HL-60 (cell line): ENCODE data around the gene ASB5.

ENCODE experiments used
- GABPA ChIP-seq: IDR thresholded peaks from 2 replicates; pipeline ENCODE4 v1.6.1; 2012; ENCODE audit warnings: low read depth
- POLR2AphosphoS5 ChIP-seq: IDR thresholded peaks from 2 replicates; pipeline ENCODE4 v1.6.1; 2012; ENCODE audit warnings: low read depth
- SPI1 ChIP-seq: IDR thresholded peaks from 2 replicates; pipeline ENCODE4 v1.6.1; 2012; ENCODE audit warnings: low read depth, mild to moderate bottlenecking, borderline replicate concordance
- TF ChIP-seq, protein P1 (sequence below): IDR thresholded peaks from one replicate; pipeline ENCODE4 v1.5.1; 2011; ENCODE audit warnings: low read length, control low read depth, inconsistent platforms; ENCODE audit not compliant: insufficient read depth
- TF ChIP-seq, protein P2 (sequence below): IDR thresholded peaks from 2 replicates; pipeline ENCODE4 v1.6.1; 2012; ENCODE audit warnings: low read depth; ENCODE audit not compliant: insufficient replicate concordance

DNA sequence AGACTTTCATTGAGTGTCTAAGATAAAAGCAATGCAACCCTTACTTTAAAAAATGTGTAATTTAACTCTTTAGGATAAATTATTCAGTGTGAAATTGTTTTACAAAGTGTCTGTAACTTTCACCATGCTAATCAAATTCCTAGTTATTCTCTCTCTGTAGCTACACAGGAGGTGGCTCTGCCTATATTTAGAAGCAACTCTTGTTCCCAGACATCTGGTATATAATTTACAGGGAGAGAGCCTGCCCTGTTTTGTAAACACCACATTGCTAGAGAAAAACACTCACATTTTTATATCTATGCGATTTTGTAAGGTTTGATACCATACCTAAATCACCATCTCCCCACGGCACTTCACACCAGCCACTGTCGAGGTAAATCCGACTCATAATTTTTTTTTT lies 38.2 kb downstream of the ASB5 start:
- TF ChIP-seq, protein P1, sequence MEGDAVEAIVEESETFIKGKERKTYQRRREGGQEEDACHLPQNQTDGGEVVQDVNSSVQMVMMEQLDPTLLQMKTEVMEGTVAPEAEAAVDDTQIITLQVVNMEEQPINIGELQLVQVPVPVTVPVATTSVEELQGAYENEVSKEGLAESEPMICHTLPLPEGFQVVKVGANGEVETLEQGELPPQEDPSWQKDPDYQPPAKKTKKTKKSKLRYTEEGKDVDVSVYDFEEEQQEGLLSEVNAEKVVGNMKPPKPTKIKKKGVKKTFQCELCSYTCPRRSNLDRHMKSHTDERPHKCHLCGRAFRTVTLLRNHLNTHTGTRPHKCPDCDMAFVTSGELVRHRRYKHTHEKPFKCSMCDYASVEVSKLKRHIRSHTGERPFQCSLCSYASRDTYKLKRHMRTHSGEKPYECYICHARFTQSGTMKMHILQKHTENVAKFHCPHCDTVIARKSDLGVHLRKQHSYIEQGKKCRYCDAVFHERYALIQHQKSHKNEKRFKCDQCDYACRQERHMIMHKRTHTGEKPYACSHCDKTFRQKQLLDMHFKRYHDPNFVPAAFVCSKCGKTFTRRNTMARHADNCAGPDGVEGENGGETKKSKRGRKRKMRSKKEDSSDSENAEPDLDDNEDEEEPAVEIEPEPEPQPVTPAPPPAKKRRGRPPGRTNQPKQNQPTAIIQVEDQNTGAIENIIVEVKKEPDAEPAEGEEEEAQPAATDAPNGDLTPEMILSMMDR: no peak
- TF ChIP-seq POLR2AphosphoS5 (no peak), SPI1 (no peak), GABPA (no peak)
- TF ChIP-seq, protein P2, sequence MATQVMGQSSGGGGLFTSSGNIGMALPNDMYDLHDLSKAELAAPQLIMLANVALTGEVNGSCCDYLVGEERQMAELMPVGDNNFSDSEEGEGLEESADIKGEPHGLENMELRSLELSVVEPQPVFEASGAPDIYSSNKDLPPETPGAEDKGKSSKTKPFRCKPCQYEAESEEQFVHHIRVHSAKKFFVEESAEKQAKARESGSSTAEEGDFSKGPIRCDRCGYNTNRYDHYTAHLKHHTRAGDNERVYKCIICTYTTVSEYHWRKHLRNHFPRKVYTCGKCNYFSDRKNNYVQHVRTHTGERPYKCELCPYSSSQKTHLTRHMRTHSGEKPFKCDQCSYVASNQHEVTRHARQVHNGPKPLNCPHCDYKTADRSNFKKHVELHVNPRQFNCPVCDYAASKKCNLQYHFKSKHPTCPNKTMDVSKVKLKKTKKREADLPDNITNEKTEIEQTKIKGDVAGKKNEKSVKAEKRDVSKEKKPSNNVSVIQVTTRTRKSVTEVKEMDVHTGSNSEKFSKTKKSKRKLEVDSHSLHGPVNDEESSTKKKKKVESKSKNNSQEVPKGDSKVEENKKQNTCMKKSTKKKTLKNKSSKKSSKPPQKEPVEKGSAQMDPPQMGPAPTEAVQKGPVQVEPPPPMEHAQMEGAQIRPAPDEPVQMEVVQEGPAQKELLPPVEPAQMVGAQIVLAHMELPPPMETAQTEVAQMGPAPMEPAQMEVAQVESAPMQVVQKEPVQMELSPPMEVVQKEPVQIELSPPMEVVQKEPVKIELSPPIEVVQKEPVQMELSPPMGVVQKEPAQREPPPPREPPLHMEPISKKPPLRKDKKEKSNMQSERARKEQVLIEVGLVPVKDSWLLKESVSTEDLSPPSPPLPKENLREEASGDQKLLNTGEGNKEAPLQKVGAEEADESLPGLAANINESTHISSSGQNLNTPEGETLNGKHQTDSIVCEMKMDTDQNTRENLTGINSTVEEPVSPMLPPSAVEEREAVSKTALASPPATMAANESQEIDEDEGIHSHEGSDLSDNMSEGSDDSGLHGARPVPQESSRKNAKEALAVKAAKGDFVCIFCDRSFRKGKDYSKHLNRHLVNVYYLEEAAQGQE: no peak
